GM12892 (cell line): ENCODE measurements around the gene WFDC10B.

Source experiments
- POLR2A ChIP-seq: IDR thresholded peaks from 2 replicates; pipeline ENCODE4 v1.6.1; 2011; ENCODE audit warnings: low read depth, low read length, control low read depth
- POLR2AphosphoS5 ChIP-seq: IDR thresholded peaks from 2 replicates; pipeline ENCODE4 v1.6.1; 2011; ENCODE audit warnings: low read depth, low read length, control low read depth

DNA sequence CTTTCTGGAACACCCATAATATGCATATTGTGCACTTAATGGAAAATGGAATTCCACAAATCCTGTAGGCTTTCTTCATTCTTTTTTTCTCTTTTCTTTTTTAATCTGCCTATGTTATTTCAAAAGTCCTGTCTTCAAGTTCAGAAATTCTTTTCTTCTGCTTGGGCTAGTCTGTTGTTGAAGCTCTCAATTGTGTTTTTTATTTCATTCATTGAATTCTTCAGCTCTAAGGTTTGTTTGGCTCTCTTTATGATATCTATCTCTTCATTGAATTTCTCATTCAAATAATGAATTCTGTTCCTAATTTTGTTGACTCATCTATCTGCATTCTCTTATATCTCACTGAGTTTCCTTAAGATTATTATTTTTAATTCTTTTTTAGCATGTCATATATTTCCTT is 27.4 kb upstream of the WFDC10B start:
- TF ChIP-seq POLR2AphosphoS5 = no peak
- TF ChIP-seq POLR2A = no peak
